Smooth muscle cell (in vitro differentiated cells): ENCODE measurements around the gene CMTM6. TPM values are rescaled to one million over a fixed set of nuclear protein-coding genes. Genes with fewer than 3 reads are reported as not detected.

Experiments
- DNase-seq: peaks from one replicate; lab custom pipeline; 2025; ENCODE audit not compliant: unreplicated experiment; lab: John Stamatoyannopoulos, UW
- H2AFZ ChIP-seq: fragments of 200-600 bp; sonication (generic); 2 replicates; pipeline ENCODE4 v1.6.0; 2016; ENCODE audit warnings: antibody characterized with exemption, low read depth, mild to moderate bottlenecking
- H3F3A ChIP-seq: fragments of 200-600 bp; sonication (generic); 2 replicates; pipeline ENCODE4 v1.6.0; 2017; ENCODE audit warnings: antibody characterized with exemption, low read depth
- H3K27ac ChIP-seq: fragments of 200-600 bp; sonication (generic); 2 replicates; pipeline ENCODE4 v1.5.1; 2016; ENCODE audit warnings: low read depth, mild to moderate bottlenecking
- H3K27me3 ChIP-seq: fragments of 200-600 bp; sonication (generic); 2 replicates; pipeline ENCODE4 v1.6.1; 2016; ENCODE audit warnings: low read depth, mild to moderate bottlenecking
- H3K36me3 ChIP-seq: fragments of 200-600 bp; sonication (generic); 2 replicates; pipeline ENCODE4 v1.5.1; 2016; ENCODE audit warnings: low read depth
- H3K4me1 ChIP-seq: fragments of 200-600 bp; sonication (generic); 2 replicates; pipeline ENCODE4 v1.5.1; 2016; ENCODE audit warnings: low read depth
- H3K4me2 ChIP-seq: fragments of 200-600 bp; sonication (generic); 2 replicates; pipeline ENCODE4 v1.6.0; 2016; ENCODE audit warnings: mild to moderate bottlenecking
- H3K4me3 ChIP-seq: fragments of 200-600 bp; sonication (generic); 2 replicates; pipeline ENCODE4 v1.5.1; 2016; ENCODE audit warnings: mild to moderate bottlenecking
- H3K79me2 ChIP-seq: fragments of 200-600 bp; sonication (generic); 2 replicates; pipeline ENCODE4 v1.6.0; 2016; ENCODE audit warnings: low read depth, mild to moderate bottlenecking
- H3K9ac ChIP-seq: fragments of 200-600 bp; sonication (generic); 2 replicates; pipeline ENCODE4 v1.6.0; 2016; ENCODE audit warnings: low read depth
- H3K9me3 ChIP-seq: fragments of 200-600 bp; sonication (generic); replicated peaks from 2 replicates; pipeline ENCODE4 v1.5.1; 2016; ENCODE audit warnings: low read depth
- H4K20me1 ChIP-seq: fragments of 200-600 bp; sonication (generic); 2 replicates; pipeline ENCODE4 v1.6.0; 2016; ENCODE audit warnings: low read depth
- CTCF ChIP-seq: fragments of 200-600 bp; sonication (generic); IDR thresholded peaks from 2 replicates; pipeline ENCODE4 v1.5.1; 2017; ENCODE audit warnings: borderline replicate concordance, mild to moderate bottlenecking, antibody characterized with exemption; ENCODE audit not compliant: insufficient read depth, poor library complexity, severe bottlenecking
- WGBS: methylation state at CpG from one replicate; pipeline ENCODE4 v1.1.7; 2016; ENCODE audit warnings: low lambda C conversion rate; 5-methylcytosine and 5-hydroxymethylcytosine counted together
- polyA plus RNA-seq: library from polyadenylated mRNA; unstranded; fragments of >200 nt; fragmentation: Nextera tagmentation; extraction: Ambion mirVana; gene quantifications from 2 replicates; pipeline ENCODE4 v1.2.1, GENCODE V29; 2016
- total RNA-seq: library from RNA; depleted of rRNA; stranded (reverse); fragments of >200 nt; gene quantifications from 2 replicates; pipeline ENCODE4 v1.2.3, GENCODE V29; 2014

CMTM6 gene
- total and polyA plus RNA-seq, 2 experiments from 2014 or later: 110 to 148 TPM

GRCh38 chr3:32435911-32436815 lies 66.5 kb downstream of the CMTM6 start:
- Histone ChIP-seq H3K27me3 (no peaks in the 10 kb centered on the region), H3K27ac (no peak overlapping the region), H2AFZ (no peak overlapping the region), H4K20me1 (peaks cover 5% of the 10 kb centered on the region), H3K4me1 (no peaks in the 10 kb centered on the region), H3K9me3 (no peaks in the 10 kb centered on the region), H3K4me3 (no peak overlapping the region), H3K9ac (no peak overlapping the region), H3F3A (no peaks in the 10 kb centered on the region), H3K79me2 (peaks cover 8% of the 10 kb centered on the region), H3K4me2 (no peak overlapping the region), H3K36me3 (no peaks in the 10 kb centered on the region)
- TF ChIP-seq CTCF: no peak
- 70% methylated on average over 4 of the region's 4 CpGs for whole genome bisulfite sequencing
- no peak for DNase-seq

DNA sequence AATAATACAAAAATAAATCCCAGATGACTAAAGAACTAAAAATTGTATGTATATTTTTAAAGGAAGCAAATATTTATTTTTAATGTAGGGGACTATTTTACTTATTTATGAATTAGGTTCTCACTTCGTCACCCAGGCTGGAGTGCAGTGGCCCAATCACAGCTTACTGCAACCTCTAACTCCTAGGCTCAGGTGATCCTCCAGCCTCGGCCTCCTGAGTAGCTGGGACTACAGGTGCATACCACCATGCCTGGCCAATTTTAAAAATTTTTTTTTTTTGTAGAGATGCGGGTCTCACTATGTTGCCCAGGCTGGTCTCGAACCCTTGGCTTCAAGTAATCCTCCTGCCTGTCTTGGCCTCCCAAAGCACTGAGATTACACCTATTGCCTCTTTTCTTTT lies 68.4 kb downstream of the CMTM6 start:
- Histone ChIP-seq H4K20me1 (peaks cover 5% of the 10 kb centered on the region), H3K4me3 (no peak overlapping the region), H3K4me1 (no peaks in the 10 kb centered on the region), H3K27ac (no peak overlapping the region), H3K9ac (no peak overlapping the region), H3K79me2 (peaks cover 8% of the 10 kb centered on the region), H2AFZ (no peak overlapping the region), H3F3A (no peaks in the 10 kb centered on the region), H3K9me3 (no peaks in the 10 kb centered on the region), H3K36me3 (no peaks in the 10 kb centered on the region), H3K27me3 (no peaks in the 10 kb centered on the region), H3K4me2 (no peak overlapping the region)
- 97% methylated on average over 4 of the region's 4 CpGs for WGBS
- no peak for TF ChIP-seq CTCF
- DNase-seq: no peak

GRCh38 chr3:32432711-32433530 lies 69.7 kb downstream of the CMTM6 start:
- no peak overlapping the region for H3K9ac ChIP-seq
- no peak for TF ChIP-seq CTCF
- H3K4me3 ChIP-seq: no peak overlapping the region
- H3K36me3 ChIP-seq: no peaks in the 10 kb centered on the region
- H3K9me3 ChIP-seq: no peaks in the 10 kb centered on the region
- DNase-seq: no peak
- no peak overlapping the region for H3K4me2 ChIP-seq
- H3F3A ChIP-seq: no peaks in the 10 kb centered on the region
- no peaks in the 10 kb centered on the region for H3K4me1 ChIP-seq
- no peak overlapping the region for H3K27ac ChIP-seq
- H3K27me3 ChIP-seq: no peaks in the 10 kb centered on the region
- no peak overlapping the region for H2AFZ ChIP-seq
- WGBS: 93% methylated on average over 12 of the region's 12 CpGs
- H3K79me2 ChIP-seq: peaks cover 8% of the 10 kb centered on the region
- H4K20me1 ChIP-seq: peaks cover 10% of the 10 kb centered on the region
